IPS-11a (cell line): ENCODE data around the gene LRBA.

Experiments
- H3K4me3 ChIP-seq: one replicate; pipeline ENCODE4 v1.5.1; 2013; ENCODE audit warnings: low read depth, low read length, control low read depth

LRBA gene

DNA sequence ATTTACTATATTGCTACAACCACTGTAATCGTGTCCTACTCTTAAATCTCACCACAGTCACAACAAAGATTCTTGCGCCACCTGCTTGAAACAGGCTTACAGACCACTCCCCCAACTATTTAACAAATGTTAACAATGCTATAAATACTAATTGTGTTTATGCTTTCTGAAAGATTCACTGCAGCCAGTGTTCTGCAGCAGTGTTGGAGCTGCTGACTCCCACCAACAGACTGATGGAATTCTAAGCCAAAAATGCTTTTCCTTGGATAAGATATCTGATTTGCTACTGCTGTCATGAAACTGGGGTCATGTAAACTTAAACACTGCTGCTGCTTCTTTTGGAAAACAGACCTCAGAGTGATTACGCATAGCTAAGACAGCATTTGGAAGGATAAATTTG, 677.4 kb downstream of the LRBA start:
- H3K4me3 ChIP-seq: no peak overlapping the region

DNA sequence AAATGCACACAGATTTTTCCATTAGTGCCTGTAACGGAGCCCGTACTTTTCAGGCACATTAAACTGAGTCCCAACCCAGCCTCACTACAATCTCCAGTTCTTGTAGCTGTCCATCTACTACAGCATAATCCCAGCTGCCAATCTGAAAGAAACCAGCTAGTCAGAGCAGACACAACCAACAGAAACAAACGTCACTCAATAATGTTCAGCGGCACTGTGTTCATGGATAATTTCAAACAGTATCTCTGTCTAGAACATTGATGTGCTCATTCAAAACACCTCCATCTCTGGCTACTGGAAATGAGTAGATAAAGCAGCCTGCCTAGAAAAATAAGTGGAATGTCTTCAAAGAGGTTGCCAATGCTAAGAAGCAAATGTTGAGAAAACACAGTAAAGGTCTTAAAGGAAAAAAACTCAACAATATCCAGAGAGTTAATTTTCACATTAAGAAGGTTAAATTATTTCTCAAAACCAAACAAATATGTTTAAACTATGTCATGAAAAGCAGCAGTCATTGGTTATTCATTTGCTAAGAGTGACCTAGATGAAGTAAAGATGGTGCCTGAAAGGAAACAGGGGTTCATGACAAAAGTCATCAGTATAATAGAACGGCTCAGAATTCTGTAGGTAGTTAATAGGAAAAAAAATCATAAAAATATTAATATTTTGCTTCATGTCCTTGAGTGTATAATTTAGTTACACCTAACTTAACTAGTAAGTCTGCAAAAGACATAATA, 678.2 kb downstream of the LRBA start:
- H3K4me3 ChIP-seq: no peak overlapping the region

DNA sequence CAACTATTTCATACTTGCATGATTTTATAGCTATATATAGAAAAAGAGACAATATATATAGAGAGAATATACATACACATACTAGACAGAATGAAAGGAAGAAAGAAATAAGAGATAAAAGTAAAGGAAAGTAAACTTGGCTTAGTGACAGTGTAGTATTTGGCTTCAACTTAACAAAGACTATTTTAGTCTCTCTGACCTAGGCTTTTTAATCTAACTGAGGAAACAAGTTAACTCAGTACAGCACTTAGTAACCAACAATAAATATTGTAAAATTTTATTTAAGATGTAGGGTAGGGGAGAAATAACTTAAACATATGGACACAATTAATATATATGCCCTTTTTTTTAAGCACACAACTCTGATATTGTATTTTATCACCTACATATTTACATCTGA, 682.1 kb downstream of the LRBA start:
- H3K4me3 ChIP-seq: no peak overlapping the region

DNA sequence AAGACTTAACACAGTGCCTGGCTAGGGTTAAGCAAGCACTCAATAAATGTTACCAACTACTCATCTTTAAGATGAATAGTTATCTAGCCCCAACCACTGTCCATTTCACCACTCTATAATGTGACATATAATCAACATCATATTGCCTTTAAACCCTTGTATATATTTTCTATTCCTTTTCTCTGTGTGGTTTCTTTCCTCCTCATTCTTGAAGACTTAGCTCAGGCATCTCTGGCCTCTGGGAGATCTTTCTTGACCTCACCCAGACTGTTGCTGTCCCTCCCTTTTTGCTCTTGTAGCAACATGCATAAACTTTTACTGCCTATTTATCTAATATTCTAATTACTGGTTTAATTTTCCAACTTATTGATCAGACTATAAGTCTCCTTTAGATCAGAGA, 683.0 kb downstream of the LRBA start:
- H3K4me3 ChIP-seq: no peak overlapping the region

DNA sequence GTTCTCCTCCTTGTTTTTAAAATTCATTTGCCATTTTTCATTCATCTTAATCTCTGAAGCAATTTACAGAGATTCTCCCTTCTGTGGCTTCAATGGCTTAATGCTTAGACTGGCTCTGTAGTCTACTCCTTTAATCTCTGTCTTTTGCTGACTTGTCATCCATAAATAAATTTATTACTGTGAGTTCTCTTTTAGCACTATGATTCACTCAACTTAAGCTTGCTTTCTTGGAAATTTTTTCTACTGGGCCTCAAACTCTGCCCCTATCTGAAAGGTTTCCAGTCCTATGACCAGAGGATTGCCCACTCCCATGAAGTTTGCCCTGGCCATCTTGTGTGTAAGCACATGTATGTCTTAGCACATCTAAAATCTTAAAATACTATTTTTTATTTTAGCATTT, 685.7 kb downstream of the LRBA start:
- no peak overlapping the region for H3K4me3 ChIP-seq

DNA sequence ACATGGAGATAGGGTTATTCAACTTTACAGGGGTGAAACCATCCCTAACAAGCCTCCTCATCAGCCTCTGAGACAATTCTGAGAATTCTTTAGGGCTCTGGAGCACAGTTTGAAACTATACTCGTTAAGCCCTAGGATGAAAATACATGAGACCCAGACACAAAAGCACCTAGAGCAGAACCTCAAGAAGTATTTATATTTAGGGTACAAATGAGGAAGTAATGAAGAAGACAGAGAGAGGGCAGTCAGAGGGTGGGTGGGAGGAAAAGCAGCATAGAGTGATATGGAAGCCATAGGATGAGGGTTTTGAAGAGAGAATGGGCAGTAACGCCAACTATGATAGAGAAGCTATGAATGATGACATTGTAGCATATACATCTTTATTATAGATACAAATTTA, 686.6 kb downstream of the LRBA start:
- H3K4me3 ChIP-seq: no peak overlapping the region

DNA sequence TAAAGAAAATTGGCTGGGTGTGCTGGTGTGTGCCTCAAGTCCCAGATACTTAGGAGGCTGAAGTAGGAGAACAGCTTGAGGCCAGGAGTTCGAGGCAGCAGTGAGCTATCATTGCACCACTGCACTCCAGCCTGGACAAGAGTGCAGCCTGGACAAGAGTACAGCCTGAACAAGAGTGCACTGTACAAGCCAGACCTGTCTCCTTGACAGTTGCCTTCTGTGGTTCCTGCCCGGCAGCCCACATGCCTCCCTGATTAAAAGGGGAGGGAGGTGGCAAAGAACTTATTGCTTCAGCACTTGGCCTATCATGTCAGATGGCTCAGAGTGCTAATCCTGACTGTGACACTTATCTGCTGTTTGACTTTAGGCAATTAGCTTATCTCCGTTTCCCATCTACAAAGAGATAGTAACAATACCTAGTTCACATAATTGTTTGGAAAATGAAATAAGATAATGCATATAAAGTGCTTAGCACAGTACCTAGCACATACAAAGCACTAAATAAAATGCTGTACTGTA, 687.8 kb downstream of the LRBA start:
- no peak overlapping the region for H3K4me3 ChIP-seq

DNA sequence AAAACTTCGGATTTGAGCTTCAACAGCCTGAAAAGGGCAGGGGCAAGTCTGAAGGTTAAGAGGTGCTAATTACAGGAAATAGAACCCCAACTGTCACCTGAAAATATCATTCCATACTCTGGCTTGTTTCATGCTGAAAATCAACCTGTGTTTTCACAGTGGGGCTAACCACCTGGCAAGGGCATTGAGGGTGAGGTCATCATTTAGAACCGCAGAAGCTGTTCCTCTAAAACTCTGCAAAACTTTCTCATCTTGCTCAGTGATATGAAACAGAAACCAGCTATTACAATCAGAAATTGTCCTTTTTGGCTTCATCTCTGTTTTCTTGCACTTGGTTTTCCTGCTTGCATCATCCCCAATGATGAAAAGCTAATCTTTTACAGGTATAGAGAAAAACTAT, 689.2 kb downstream of the LRBA start:
- no peak overlapping the region for H3K4me3 ChIP-seq

DNA sequence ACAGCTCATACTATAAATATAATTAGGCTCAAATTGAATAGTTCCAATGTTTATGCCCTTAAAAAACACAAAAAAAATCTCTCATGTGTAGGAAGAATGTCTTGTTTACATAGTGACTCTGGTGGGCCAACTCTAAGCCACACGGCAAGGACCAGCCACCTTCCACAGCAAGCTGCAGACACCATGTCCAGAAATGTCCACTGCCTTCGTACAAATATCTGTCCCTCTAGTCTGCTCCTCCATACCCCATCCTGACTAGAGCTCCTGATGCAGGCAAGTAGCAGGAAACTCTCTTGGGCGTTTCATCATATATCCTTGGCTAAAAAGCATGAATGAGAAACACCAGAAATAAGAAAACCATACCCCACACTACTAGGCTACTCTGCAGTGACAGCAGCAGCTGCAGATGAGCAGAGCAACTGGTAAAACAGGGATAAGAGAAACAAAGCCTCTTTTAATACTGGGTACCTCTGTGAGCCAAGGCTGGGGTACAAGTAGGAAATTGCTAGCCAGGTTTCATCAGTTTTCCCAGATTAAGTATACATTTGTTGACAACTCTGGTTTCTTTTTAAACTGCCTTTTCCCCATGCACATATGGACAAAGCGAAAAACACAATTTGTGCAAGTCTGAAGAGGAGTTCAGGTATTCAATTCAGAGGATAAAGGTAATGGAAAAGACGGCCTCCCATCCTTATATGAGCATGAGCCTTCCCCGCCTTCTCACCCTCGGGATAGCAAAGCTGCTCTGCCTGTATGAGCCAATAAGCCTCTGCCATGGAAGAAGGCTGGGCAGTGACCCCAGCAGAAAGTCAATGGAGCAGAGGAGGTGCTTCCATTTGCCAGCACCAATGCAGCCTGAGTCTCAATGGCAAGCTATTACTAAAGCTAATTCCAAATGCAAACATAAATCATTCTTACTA, 691.4 kb downstream of the LRBA start:
- H3K4me3 ChIP-seq: no peak overlapping the region

DNA sequence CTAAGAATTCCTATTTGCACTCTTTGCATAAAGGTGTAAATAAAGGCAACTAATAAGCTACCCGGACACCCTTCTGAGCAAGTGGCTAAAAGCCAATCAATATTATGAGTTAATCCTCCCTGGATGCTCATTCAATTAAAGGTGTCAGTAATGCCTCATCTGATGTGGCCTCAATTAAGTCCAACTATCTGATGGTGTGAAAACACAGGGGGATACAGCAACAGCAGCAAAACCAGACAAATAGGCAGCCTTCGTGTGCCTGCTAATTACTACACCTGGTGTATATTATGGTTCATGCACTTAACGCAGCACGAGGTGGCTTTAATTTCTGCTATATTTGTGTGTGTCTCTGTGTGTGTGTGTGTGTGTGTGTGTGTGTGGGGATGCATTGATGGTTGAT, 692.4 kb downstream of the LRBA start:
- H3K4me3 ChIP-seq: no peak overlapping the region

DNA sequence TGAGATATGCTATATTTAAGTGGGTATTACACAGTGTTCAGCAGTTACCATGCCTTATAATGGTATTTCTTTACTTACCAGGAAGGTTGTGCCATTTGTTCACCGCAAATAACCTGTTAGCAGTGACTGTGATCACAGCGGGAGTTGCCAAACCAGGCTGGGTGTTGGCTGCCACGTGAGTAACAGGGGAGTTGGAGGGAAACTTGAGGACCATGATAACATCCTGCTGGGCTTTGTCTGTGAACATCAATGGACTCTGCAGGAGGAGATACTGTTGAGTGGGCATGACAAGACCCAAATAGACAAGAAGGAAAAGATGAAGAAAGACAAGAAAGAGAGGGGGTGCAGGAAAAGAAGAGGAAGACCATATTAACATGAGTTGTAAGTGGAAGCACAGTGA, 694.0 kb downstream of the LRBA start:
- no peak overlapping the region for H3K4me3 ChIP-seq

DNA sequence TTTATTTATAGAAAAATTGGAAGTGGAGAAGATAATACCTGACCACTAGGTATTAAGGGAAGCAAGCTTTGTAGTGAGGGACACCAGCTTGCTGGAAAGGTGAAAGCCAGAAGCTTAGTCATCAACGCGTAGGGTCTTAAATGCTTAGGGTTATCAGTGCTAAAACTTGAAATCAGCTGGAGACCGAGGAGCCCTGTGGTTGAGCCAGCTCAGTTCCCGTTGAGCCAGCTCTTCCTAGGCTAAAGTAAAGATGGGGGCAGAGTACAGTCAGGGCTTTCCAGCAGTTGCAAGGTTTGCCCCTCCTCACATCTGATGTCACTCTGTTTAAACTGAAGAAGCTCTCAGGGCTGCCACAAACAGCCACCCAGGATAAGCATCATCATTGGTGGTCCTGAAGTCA, 696.1 kb downstream of the LRBA start:
- no peak overlapping the region for H3K4me3 ChIP-seq

DNA sequence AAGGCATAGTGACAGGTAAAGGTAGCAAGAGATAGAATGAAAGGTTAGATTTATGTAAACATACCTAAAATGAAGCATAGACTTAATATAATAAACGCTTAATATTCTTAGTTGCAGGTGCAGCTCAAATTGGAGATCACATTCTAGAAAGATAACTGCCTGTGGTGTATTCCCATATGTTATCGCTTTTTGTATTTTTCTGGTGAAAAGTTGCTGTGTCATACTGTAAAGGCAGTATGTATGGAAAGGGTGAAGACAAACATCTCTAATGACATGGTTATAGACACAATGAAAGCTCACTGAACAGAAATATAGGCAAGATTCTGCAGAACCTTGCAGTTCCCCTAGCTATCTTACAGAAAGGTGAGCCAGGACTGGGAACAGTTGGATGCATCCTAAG, 696.6 kb downstream of the LRBA start:
- no peak overlapping the region for H3K4me3 ChIP-seq

DNA sequence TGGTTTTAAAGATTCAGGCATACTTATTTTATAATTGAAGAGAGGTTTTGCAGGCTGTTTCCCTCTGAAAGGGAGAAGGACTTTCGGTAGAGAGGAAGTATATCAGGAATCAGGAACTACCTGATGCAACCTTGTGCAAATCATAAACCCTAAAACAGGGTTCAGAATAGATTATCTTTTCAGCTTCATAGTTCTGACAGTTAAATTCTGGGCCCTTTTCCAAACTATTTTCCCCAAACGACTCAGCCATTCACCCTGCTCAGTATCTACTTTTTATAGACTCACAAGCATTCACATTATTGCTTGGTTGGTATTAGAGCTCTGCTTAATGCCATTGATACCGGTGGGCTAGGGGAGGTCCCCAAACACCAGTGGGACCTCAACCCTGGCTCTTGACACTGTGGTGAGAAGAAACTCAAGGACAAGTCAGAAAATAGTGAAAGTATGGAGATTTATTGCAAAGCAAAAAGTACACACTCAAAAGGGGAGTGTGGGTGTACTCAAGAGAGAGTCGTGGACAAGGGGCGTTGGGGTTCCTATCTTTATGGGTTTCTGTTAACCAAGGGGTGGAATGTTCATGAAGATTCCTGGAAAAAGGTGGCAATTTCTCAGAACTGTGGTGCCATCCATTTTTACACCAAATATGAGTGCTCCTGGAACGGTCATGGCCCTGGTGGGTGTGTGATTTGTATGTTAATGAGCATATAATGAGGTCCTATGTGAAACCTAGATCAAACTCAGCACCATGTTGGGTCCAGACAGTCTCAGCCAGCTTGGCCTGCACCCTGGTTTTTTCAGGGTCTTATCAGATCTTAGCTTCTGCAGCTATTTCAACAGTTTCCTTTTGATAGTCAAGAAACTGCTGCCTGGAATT, 698.5 kb downstream of the LRBA start:
- H3K4me3 ChIP-seq: no peak overlapping the region

DNA sequence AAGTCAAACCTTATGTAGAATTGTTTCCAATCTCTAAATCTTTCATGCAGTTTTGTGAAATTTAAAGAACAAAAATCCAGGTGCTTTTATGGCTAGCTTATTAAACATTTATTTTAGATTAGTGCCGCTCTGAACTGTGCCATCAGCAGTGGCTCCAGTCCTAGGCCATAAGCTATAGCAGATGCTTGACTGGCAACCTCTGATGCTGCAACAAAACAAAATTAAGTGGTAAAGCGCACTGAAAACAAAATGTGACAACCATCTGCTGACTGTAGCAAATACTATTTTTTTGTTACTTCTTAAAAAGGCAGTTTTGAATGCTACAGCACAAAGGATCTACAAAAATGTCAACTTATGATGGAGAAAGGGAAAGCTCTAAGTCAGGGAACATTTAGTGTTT, 699.4 kb downstream of the LRBA start:
- H3K4me3 ChIP-seq: no peak overlapping the region

DNA sequence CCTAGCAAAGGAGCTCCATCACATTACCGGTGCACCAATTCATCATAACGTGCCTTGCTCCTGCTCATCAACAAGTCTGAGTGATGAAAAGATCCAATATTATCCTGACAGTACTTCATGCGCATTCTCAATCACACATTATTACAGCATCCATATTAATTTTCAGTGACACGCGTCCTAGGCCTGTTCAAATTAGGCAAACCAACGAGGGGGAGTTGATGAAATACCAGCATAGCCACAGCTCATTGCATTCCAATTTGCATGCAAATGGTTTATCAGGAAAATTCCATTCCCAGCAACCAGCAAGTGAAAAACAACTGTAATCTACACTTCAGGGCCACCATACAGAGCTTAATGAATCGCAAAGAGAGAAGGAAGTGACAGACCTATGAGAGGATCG, 699.9 kb downstream of the LRBA start:
- H3K4me3 ChIP-seq: no peak overlapping the region

DNA sequence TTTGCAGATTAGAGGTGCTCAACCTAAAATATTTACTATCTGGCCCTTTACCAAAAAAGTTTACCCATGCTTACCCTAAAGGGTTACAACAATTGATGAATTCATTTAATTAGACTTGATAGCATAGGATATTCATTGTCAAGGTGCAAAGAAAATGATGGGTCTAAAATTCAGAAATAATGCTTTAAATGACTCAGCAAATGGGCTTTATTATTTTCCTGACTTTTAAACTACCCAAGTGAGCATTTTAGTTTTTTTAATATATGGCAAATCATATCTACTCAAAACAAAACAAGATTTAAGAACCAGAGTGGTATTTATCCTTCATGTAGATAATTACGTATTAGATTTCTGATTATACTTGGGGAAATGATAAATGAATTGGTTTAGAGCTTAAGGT, 701.1 kb downstream of the LRBA start:
- no peak overlapping the region for H3K4me3 ChIP-seq

DNA sequence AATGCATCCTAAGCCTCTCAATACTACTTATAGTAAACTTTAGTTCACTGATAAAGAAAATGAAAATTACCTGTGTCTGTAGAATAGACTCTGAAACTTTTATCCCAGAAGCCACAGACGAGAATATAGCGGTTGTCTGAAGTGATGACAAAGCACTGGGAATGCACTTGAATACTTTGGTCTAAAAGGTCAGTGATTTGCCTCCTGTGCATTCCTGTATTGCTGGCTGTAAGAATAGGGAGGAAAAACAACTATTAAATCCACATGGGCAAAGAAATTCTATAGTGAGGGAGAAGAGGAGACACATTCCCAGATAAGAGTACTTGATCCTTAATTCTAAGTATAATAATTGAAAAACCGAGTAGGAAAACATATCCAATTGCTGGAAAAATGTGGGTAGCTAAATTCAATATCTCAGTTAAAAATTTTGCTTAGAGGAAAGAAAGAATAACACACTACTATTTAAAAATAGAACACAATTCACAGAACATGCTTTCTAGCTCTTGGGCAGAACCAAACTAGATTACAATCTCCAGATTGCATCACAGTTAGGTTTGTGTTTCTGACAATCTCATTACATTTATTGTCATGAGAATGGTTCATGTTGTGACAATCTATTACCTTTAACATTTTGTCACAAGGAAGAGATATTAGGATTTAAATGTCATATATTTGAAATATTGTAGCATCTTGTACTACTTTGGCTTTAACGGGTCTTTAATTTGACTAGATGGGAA, 704.8 kb downstream of the LRBA start:
- H3K4me3 ChIP-seq: no peak overlapping the region

DNA sequence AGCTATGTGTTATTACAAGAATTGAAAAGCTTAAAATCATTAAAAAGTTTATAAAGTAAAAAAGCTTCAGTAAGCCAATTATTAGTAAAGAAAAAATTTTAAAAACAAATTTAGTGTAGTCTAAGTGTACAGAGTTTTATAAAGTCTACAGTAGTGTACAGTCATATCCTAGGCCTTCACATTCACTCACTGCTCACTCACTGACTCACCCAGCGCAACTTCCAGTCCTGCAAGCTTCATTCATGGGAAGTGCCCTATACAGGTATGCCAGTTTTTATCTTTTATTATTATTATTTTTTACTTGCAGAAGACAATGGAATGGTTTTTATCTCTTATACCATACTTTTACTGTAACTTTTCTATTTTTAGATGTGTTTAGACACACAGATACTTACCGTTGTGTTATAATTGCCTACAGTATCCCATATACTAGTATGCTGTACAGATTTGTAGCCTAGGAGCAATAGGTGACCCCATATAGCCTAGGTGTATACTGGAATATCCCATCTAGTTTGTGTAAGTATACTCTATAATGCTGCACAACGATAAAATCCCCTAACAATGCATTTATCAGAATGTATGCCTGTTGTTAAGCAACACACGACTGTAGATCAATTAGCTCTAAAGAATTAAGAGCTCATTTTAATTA, 706.1 kb downstream of the LRBA start:
- H3K4me3 ChIP-seq: no peak overlapping the region

DNA sequence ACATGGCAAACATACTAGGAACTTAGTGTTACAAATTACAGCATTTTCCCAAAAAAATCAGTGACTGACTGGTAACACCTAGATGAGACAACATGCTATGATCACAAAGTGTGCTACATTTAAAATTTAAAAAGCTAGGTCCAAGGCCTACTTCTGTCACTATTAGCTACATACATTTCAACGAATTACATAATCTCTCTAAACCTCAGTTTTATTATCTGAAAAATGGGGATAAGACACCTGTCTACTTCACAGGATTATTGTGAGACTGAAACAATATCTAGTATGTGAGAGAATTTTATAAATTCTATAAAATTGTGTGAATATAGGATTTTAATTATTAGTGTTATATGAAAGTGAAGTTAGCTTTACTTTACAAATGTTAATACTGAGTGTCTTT, 708.4 kb downstream of the LRBA start:
- no peak overlapping the region for H3K4me3 ChIP-seq
